IMR-90 (cell line): ENCODE results near the gene COL5A1. TPM values are rescaled to one million over a fixed set of nuclear protein-coding genes. Genes with fewer than 3 reads are reported as not detected.

ENCODE experiments used
- ATAC-seq: fragments of 200-7000 bp; cut with Tn5 transposase; 2 replicates; pipeline ENCODE4 v1.9.1; 2020; ENCODE audit warnings: low read depth, mild to moderate bottlenecking, moderate library complexity
- BruUV-seq: library from RNA; stranded (reverse); fragments of 400-500 nt; replicated peaks from 2 replicates; lab custom pipeline; 2021; lab: Mats Ljungman, UMichigan
- CTCF ChIA-PET: fragments of 300-600 bp; formaldehyde crosslinking; extraction: SDS; loops from one replicate; lab custom pipeline; 2021; ENCODE audit warnings: antibody characterized with exemption; lab: Yijun Ruan, JAX
- POLR2A ChIA-PET: fragments of 300-600 bp; sonication (Branson Sonifier 250); formaldehyde crosslinking; loops from one replicate; lab custom pipeline; 2022; ENCODE audit warnings: antibody characterized with exemption; ENCODE audit not compliant: unreplicated experiment; lab: Charles Lee
- DNase-seq: peaks from one replicate; pipeline ENCODE4 v3.0.0; 2013
- H2AFZ ChIP-seq: replicated peaks from 2 replicates; pipeline ENCODE3; 2013; ENCODE audit warnings: low read length, mild to moderate bottlenecking; ENCODE audit not compliant: poor library complexity
- H2AK5ac ChIP-seq: 2 replicates; pipeline ENCODE4 v1.6.1; 2013; ENCODE audit warnings: low read depth, low read length, inconsistent platforms
- H2AK9ac ChIP-seq: replicated peaks from 2 replicates; pipeline ENCODE3; 2013; ENCODE audit warnings: mild to moderate bottlenecking, low read depth, low read length, moderate library complexity; ENCODE audit not compliant: poor library complexity
- H2BK120ac ChIP-seq: 2 replicates; pipeline ENCODE4 v1.6.1; 2013; ENCODE audit warnings: low read depth, low read length, inconsistent platforms
- H2BK15ac ChIP-seq: 3 replicates; pipeline ENCODE4 v1.6.1; 2013; ENCODE audit warnings: low read depth, low read length, inconsistent platforms
- H2BK20ac ChIP-seq: 2 replicates; pipeline ENCODE4 v1.6.1; 2013; ENCODE audit warnings: low read depth, mild to moderate bottlenecking, inconsistent platforms, low read length, moderate library complexity
- H2BK5ac ChIP-seq: 2 replicates; pipeline ENCODE4 v1.6.1; 2013; ENCODE audit warnings: mild to moderate bottlenecking, low read depth, low read length, inconsistent platforms; ENCODE audit not compliant: poor library complexity, severe bottlenecking
- H3K14ac ChIP-seq: replicated peaks from 2 replicates; pipeline ENCODE4 v1.6.1; 2013; ENCODE audit warnings: low read depth, low read length, inconsistent platforms
- H3K18ac ChIP-seq: 2 replicates; pipeline ENCODE4 v1.6.1; 2013; ENCODE audit warnings: low read depth, low read length, control low read depth
- H3K23ac ChIP-seq: 2 replicates; pipeline ENCODE4 v1.6.1; 2013; ENCODE audit warnings: low read depth, low read length, inconsistent platforms
- H3K27ac ChIP-seq: 2 replicates; pipeline ENCODE4 v1.5.1; 2013; ENCODE audit warnings: mild to moderate bottlenecking, control low read depth, low read length; ENCODE audit not compliant: insufficient read depth
- H3K27me3 ChIP-seq: 2 replicates; pipeline ENCODE4 v1.6.1; 2013; ENCODE audit warnings: low read length; ENCODE audit not compliant: control insufficient read depth, insufficient read depth
- H3K36me3 ChIP-seq: 2 replicates; pipeline ENCODE4 v1.6.1; 2013; ENCODE audit warnings: low read length, mixed read lengths; ENCODE audit not compliant: control insufficient read depth, insufficient read depth
- H3K4ac ChIP-seq: 2 replicates; pipeline ENCODE4 v1.6.1; 2013; ENCODE audit warnings: low read depth, low read length, inconsistent platforms
- H3K4me1 ChIP-seq: 2 replicates; pipeline ENCODE4 v1.6.1; 2013; ENCODE audit warnings: low read length, mixed read lengths; ENCODE audit not compliant: control insufficient read depth, insufficient read depth
- H3K4me2 ChIP-seq: 2 replicates; pipeline ENCODE4 v1.6.1; 2013; ENCODE audit warnings: low read depth, mild to moderate bottlenecking, control low read depth, low read length, moderate library complexity
- H3K4me3 ChIP-seq: 2 replicates; pipeline ENCODE4 v1.5.1; 2013; ENCODE audit warnings: low read depth, mild to moderate bottlenecking, control low read depth, low read length, moderate library complexity; ENCODE audit not compliant: insufficient read depth
- H3K56ac ChIP-seq: 2 replicates; pipeline ENCODE4 v1.6.1; 2013; ENCODE audit warnings: low read length, inconsistent platforms; ENCODE audit not compliant: insufficient read depth; ENCODE audit errors: extremely low read depth
- H3K79me1 ChIP-seq, 2 experiments: 2 replicates each; pipeline ENCODE4 v1.6.1; 2013; ENCODE audit warnings: low read length in 2 of 2, inconsistent platforms in 1 of 2, low read depth in 1 of 2
- H3K9ac ChIP-seq: 2 replicates; pipeline ENCODE4 v1.6.1; 2013; ENCODE audit warnings: low read depth, low read length, control low read depth
- H3K9me1 ChIP-seq: 2 replicates; pipeline ENCODE4 v1.6.1; 2013; ENCODE audit warnings: low read length, inconsistent platforms; ENCODE audit not compliant: insufficient read depth
- H3K9me3 ChIP-seq: 2 replicates; pipeline ENCODE4 v1.6.1; 2013; ENCODE audit warnings: low read length; ENCODE audit not compliant: control insufficient read depth, insufficient read depth
- H4K20me1 ChIP-seq: 2 replicates; pipeline ENCODE4 v1.6.1; 2013; ENCODE audit warnings: low read length, inconsistent platforms; ENCODE audit not compliant: insufficient read depth
- H4K5ac ChIP-seq: 2 replicates; pipeline ENCODE4 v1.6.1; 2013; ENCODE audit warnings: mild to moderate bottlenecking, low read depth, low read length, control low read depth
- H4K8ac ChIP-seq, 2 experiments: 2 replicates each; pipeline ENCODE4 v1.6.1; 2013; ENCODE audit warnings: low read depth in 2 of 2, low read length in 2 of 2, control low read depth in 1 of 2, inconsistent platforms in 1 of 2
- H4K91ac ChIP-seq: 2 replicates; pipeline ENCODE4 v1.6.1; 2013; ENCODE audit warnings: low read depth, low read length, inconsistent platforms; ENCODE audit not compliant: insufficient read depth
- RCOR1 ChIP-seq: IDR thresholded peaks from 2 replicates; pipeline ENCODE4 v1.6.1; 2012; ENCODE audit warnings: mild to moderate bottlenecking, low read length, improper control_type of control experiment; ENCODE audit not compliant: insufficient replicate concordance
- WGBS, 2 experiments: methylation state at CpG; one replicate each; pipeline versions ENCODE4 v1.1.5 to v1.1.7; 2013; ENCODE audit warnings: missing lambda C conversion rate in 2 of 2; ENCODE audit not compliant: insufficient read length in 1 of 2; ENCODE audit errors: extremely low coverage in 2 of 2; 5-methylcytosine and 5-hydroxymethylcytosine counted together
- dilution Hi-C: fragments of 300-500 bp; cut with HindIII; formaldehyde crosslinking; loops from one replicate; pipeline ENCODE4 v1.14.3; 2018; ENCODE audit warnings: low sequenced_read_pairs; ENCODE audit not compliant: unreplicated experiment
- in situ Hi-C: fragments of 300-500 bp; cut with MboI; formaldehyde crosslinking; loops from 3 replicates; pipeline ENCODE4 v1.14.3; 2019; ENCODE audit warnings: low sequenced_read_pairs, inconsistent platforms, mixed read lengths
- intact Hi-C: fragments of 100-400 bp; cut with micrococcal nuclease; formaldehyde crosslinking; loops from 2 replicates; pipeline ENCODE4 v1.10.0; 2022
- polyA plus RNA-seq, 3 experiments: library from polyadenylated mRNA; depleted of rRNA; stranded (reverse); fragments of >200 nt; gene quantifications; 2 replicates each; pipeline ENCODE4 v1.2.3, GENCODE V29; 2012; ENCODE audit warnings: low replicate concordance in 1 of 3
- total RNA-seq: library from RNA; depleted of rRNA; stranded (reverse); fragments of >200 nt; gene quantifications from 2 replicates; pipeline ENCODE4 v1.2.3, GENCODE V29; 2012
- TF ChIP-seq, protein P1 (sequence below): fragments of 150-350 bp; IDR thresholded peaks from 2 replicates; pipeline ENCODE4 v1.6.1; 2017; ENCODE audit warnings: mild to moderate bottlenecking, antibody characterized with exemption, low read length, low read depth

COL5A1 gene
- total and polyA plus RNA-seq, 2 of the 4 experiments (the other 2 are of a cell fraction): 19.2 to 173 TPM

- Histone ChIP-seq H2BK120ac (no peak overlapping the region), H3K9me1 (peaks cover 46% of the 10 kb centered on the region), H2BK5ac (peak overlapping the region; percentile 49), H3K18ac (peak overlapping the region; percentile 48; the same call in 1 of the 2 replicates), H2AK5ac (peak overlapping the region; percentile 29; the same call in 1 of the 2 replicates), H2AK9ac (no peak overlapping the region), H2BK20ac (0 out of 2 replicates have a peak overlapping the region, but pooled peaks have one; percentile 10), H3K4me1 (peaks cover 44% of the 10 kb centered on the region), H4K20me1 (peaks cover 21% of the 10 kb centered on the region), H3K27me3 (no peaks in the 10 kb centered on the region), H3K27ac (no peak overlapping the region), H4K5ac (no peak overlapping the region; the same call in 1 of the 2 replicates), H4K91ac (no peak overlapping the region), H3K56ac (no peak overlapping the region), H3K14ac (no peak overlapping the region; the same call in 1 of the 2 replicates), H3K9me3 (no peaks in the 10 kb centered on the region), H2AFZ (peak overlapping the region; percentile 51), H3K79me1 (peaks cover 13 to 58% of the 10 kb centered on the region in 2 experiments), H2BK15ac (peak overlapping the region; percentile 24; the same call in 1 of the 3 replicates), H3K9ac (no peak overlapping the region), H3K4ac (peak overlapping the region; percentile 53), H3K23ac (no peak overlapping the region), H3K4me3 (no peak overlapping the region), H3K4me2 (no peak overlapping the region), H4K8ac (no peak overlapping the region; a peak in 1 of 4 replicates), H3K36me3 (peaks cover 72% of the 10 kb centered on the region)
- no peak for ATAC-seq
- BruUV-seq: no TSS peak
- intact Hi-C loops (no loop called here), in situ Hi-C loops (no loop called here), dilution Hi-C loops (no loop called here)
- ChIA-PET POLR2A (no interaction called here), CTCF (no interaction called here)
- TF ChIP-seq, protein P1, sequence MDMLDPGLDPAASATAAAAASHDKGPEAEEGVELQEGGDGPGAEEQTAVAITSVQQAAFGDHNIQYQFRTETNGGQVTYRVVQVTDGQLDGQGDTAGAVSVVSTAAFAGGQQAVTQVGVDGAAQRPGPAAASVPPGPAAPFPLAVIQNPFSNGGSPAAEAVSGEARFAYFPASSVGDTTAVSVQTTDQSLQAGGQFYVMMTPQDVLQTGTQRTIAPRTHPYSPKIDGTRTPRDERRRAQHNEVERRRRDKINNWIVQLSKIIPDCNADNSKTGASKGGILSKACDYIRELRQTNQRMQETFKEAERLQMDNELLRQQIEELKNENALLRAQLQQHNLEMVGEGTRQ: no peak
- no peak for TF ChIP-seq RCOR1
- WGBS, 2 experiments: 100% methylated on average over 3 of the region's 6 CpGs; no CpG with 5 or more reads in 1 of the 2 experiments
- no peak for DNase-seq
These were observed 166.8 kb downstream of the COL5A1 start for GRCh38 chr9:134808447-134808792.
